HepG2 (cell line): ENCODE measurements around the gene RNF123. TPM values are rescaled to one million over a fixed set of nuclear protein-coding genes. Genes with fewer than 3 reads are reported as not detected.

Experiments
- ATAC-seq: fragments of 200-7000 bp; cut with Tn5 transposase; 3 replicates; pipeline ENCODE4 v1.9.1; 2020; ENCODE audit warnings: mild to moderate bottlenecking, moderate library complexity
- BruUV-seq: library from RNA; stranded (reverse); fragments of 400-500 nt; replicated peaks from 2 replicates; lab custom pipeline; 2021; lab: Mats Ljungman, UMichigan
- CTCF ChIA-PET: fragments of 300-600 bp; formaldehyde crosslinking; extraction: SDS; loops from one replicate; lab custom pipeline; 2021; ENCODE audit warnings: low total read pairs, inconsistent platforms, low intra/inter-chr PET ratio; lab: Yijun Ruan, JAX
- POLR2A ChIA-PET: fragments of 350-600 bp; sonication (Branson Sonifier 250); formaldehyde crosslinking; loops from one replicate; lab custom pipeline; 2020; ENCODE audit warnings: antibody characterized with exemption, inconsistent platforms; lab: Yijun Ruan, JAX
- DNase-seq: peaks from one replicate; pipeline ENCODE4 v3.0.0-alpha.2; 2015; ENCODE audit warnings: low spot score
- FAIRE-seq: peaks from 3 replicates; lab custom pipeline; 2011; peaks lifted over from hg19 to GRCh38; lab: Jason Lieb, UNC
- H2AFZ ChIP-seq: one replicate; pipeline ENCODE4 v1.6.1; 2011; ENCODE audit warnings: low read length, inconsistent platforms
- H3K27ac ChIP-seq: fragments of 300-600 bp; 3 replicates; pipeline ENCODE4 v1.8.0; 2011; ENCODE audit warnings: mixed run types, mild to moderate bottlenecking, mixed read lengths, low read length, inconsistent platforms; ENCODE audit not compliant: insufficient read depth; ENCODE audit errors: extremely low read length
- H3K27me3 ChIP-seq, 2 experiments: fragments of 200-600 bp in 1 of 2; 2 replicates in 1 of 2; 3 replicates in 1 of 2; pipeline versions ENCODE4 v1.6.0 to v1.8.0; 2011; ENCODE audit warnings: low read length in 2 of 2, mild to moderate bottlenecking in 2 of 2, moderate library complexity in 2 of 2, inconsistent platforms in 1 of 2; ENCODE audit not compliant: insufficient read depth in 2 of 2, control insufficient read depth in 1 of 2
- H3K36me3 ChIP-seq, 2 experiments: fragments of 200-600 bp in 1 of 2; replicated peaks in 1 of 2; 2 replicates in 1 of 2; 3 replicates in 1 of 2; pipeline versions ENCODE4 v1.5.1 to v1.8.0; 2011; ENCODE audit warnings: low read length in 2 of 2, inconsistent platforms in 1 of 2; ENCODE audit not compliant: insufficient read depth in 2 of 2, control insufficient read depth in 1 of 2
- H3K4me1 ChIP-seq: 2 replicates; pipeline ENCODE4 v1.5.1; 2012; ENCODE audit warnings: low read length, inconsistent platforms; ENCODE audit not compliant: insufficient read depth
- H3K4me2 ChIP-seq: 2 replicates; pipeline ENCODE4 v1.6.0; 2011; ENCODE audit warnings: low read depth, low read length, inconsistent platforms
- H3K4me3 ChIP-seq, 3 experiments: fragments of 200-600 bp in 1 of 3; sonication (generic), shearing (Covaris generic) in 1 of 3; replicated peaks in 1 of 3; 2 replicates each; pipeline ENCODE4 v1.5.1; 2011 to 2016; ENCODE audit warnings: low read length in 3 of 3, inconsistent platforms in 2 of 3, low read depth in 2 of 3, mild to moderate bottlenecking in 2 of 3, control low read depth in 1 of 3, mixed read lengths in 1 of 3; ENCODE audit not compliant: insufficient read depth in 1 of 3
- H3K79me2 ChIP-seq: one replicate; pipeline ENCODE4 v1.6.1; 2011; ENCODE audit warnings: low read length, inconsistent platforms; ENCODE audit not compliant: insufficient read depth
- H3K9ac ChIP-seq: 2 replicates; pipeline ENCODE4 v1.6.0; 2011; ENCODE audit warnings: mild to moderate bottlenecking, low read depth, low read length, inconsistent platforms; ENCODE audit not compliant: insufficient read depth
- H3K9me3 ChIP-seq: 2 replicates; pipeline ENCODE4 v1.5.1; 2012; ENCODE audit warnings: mild to moderate bottlenecking, low read length
- H4K20me1 ChIP-seq: 2 replicates; pipeline ENCODE4 v1.6.0; 2011; ENCODE audit warnings: inconsistent platforms, mild to moderate bottlenecking, low read length, moderate library complexity; ENCODE audit not compliant: insufficient read depth
- AGO2 ChIP-seq: fragments of 200-400 bp; formaldehyde crosslinking; optimal IDR thresholded peaks from 2 replicates; pipeline ENCODE3; 2017; ENCODE audit warnings: mild to moderate bottlenecking, low read depth, low read length, moderate library complexity
- ATAD3A ChIP-seq: sonication (generic); formaldehyde crosslinking; IDR thresholded peaks from 2 replicates; pipeline ENCODE4 v1.4.0; 2020; ENCODE audit warnings: missing genetic modification reagents
- CTCF ChIP-seq: sonication (generic); formaldehyde crosslinking; IDR thresholded peaks from 2 replicates; pipeline ENCODE4 v1.5.0; 2020; ENCODE audit warnings: mild to moderate bottlenecking, missing genetic modification reagents, moderate library complexity
- SRSF4 ChIP-seq: fragments of 200-400 bp; formaldehyde crosslinking; IDR thresholded peaks from one replicate; pipeline ENCODE4 v1.6.1; 2018; ENCODE audit warnings: mild to moderate bottlenecking, low read depth, low read length, moderate library complexity; ENCODE audit not compliant: poor library complexity, severe bottlenecking
- ZBTB43 ChIP-seq: sonication (generic); formaldehyde crosslinking; conservative IDR thresholded peaks from 2 replicates; pipeline ENCODE4 v1.4.0; 2020; ENCODE audit warnings: missing genetic modification reagents
- ZNF224 ChIP-seq: sonication (generic); formaldehyde crosslinking; IDR thresholded peaks from 2 replicates; pipeline ENCODE4 v1.5.0; 2020; ENCODE audit warnings: mild to moderate bottlenecking, missing genetic modification reagents
- ZNF639 ChIP-seq: conservative IDR thresholded peaks from 2 replicates; pipeline ENCODE4 v1.6.1; 2018; ENCODE audit warnings: missing genetic modification reagents
- ZNF841 ChIP-seq: sonication (generic); formaldehyde crosslinking; IDR thresholded peaks from 2 replicates; pipeline ENCODE4 v1.8.1; 2023; ENCODE audit warnings: missing genetic modification reagents, borderline replicate concordance
- WGBS: methylation state at CpG from one replicate; pipeline ENCODE4 v1.1.6; 2017; ENCODE audit warnings: low lambda C conversion rate; 5-methylcytosine and 5-hydroxymethylcytosine counted together
- in situ Hi-C: cut with HindIII; loops from 2 replicates; pipeline ENCODE4 v1.10.0; 2017; ENCODE audit warnings: low pct_unique_long_range_greater_than_20kb; ENCODE audit not compliant: extremely low pct_ligation_motif_present
- intact Hi-C: fragments of 100-400 bp; cut with micrococcal nuclease; formaldehyde crosslinking; loops from one replicate; pipeline ENCODE4 v1.10.0; 2022; ENCODE audit not compliant: unreplicated experiment
- polyA plus RNA-seq, 8 experiments: library from polyadenylated mRNA; depleted of rRNA in 3 of 8; stranded (reverse) in 7 of 8; unstranded in 1 of 8; fragments of >200 nt; fragmentation: Illumina TruSeq in 4 of 8; extraction: Trizol in 4 of 8; gene quantifications; 2 replicates each; pipeline versions ENCODE4 v1.2.1 to v1.2.3, GENCODE V29; 2011 to 2016; ENCODE audit warnings: low read depth in 4 of 8, missing spikeins in 1 of 8, mixed read lengths in 1 of 8; ENCODE audit not compliant: insufficient read depth in 1 of 8
- total RNA-seq, 5 experiments: library from RNA; depleted of rRNA; stranded (reverse); fragments of >200 nt; fragmentation: Illumina TruSeq; extraction: Trizol; gene quantifications; 2 replicates each; pipeline ENCODE4 v1.2.3, GENCODE V29; 2016; ENCODE audit warnings: low read depth in 1 of 5

Gene RNF123
- total and polyA plus RNA-seq, 2 of the 13 experiments (the other 11 are each of a cell fraction or from before 2014, with no cell fraction given): 29.9 to 82.2 TPM

- CTCF ChIA-PET: no interaction called here
- Histone ChIP-seq H2AFZ (no peak overlapping the region), H3K27ac (peak overlapping the region; percentile 40), H3K27me3 (no peaks in the 10 kb centered on the region), H3K9me3 (no peaks in the 10 kb centered on the region)
- ATAC-seq: no peak
- DNase-seq: no peak
- intact Hi-C loops: no loop called here
- TF ChIP-seq ZNF224 (CRISPR knock-in tag): no peak
- no peak for TF ChIP-seq ZBTB43
- no peak for TF ChIP-seq ATAD3A (CRISPR knock-in tag)
- TF ChIP-seq SRSF4: no peak
- TF ChIP-seq CTCF: no peak
- no peak for TF ChIP-seq ZNF639 (CRISPR knock-in tag)
- TF ChIP-seq ZNF841 (CRISPR knock-in tag): no peak
- peak; percentile 78 for TF ChIP-seq AGO2
- TF ChIP-seq, all 625 proteins: peak for 1
- in situ Hi-C loops: no loop called here
- peaks cover 23% of the 10 kb centered on the region for H3K4me1 ChIP-seq
- no peak overlapping the region for H3K4me3 ChIP-seq
- H3K36me3 ChIP-seq: peaks cover 0 to 10% of the 10 kb centered on the region in 2 experiments; a peak in 4 of 5 replicates
- no peaks in the 10 kb centered on the region for H3K79me2 ChIP-seq
- POLR2A ChIA-PET: no interaction called here
- WGBS: 99% methylated on average over 15 of the region's 25 CpGs
- no peak for FAIRE-seq
- BruUV-seq: no TSS peak
- H3K4me2 ChIP-seq: 0 out of 2 replicates have a peak overlapping the region, but pooled peaks have one; percentile 6
- H4K20me1 ChIP-seq: no peaks in the 10 kb centered on the region
- H3K9ac ChIP-seq: no peak overlapping the region
These were observed 24.2 kb downstream of the RNF123 start for GRCh38 chr3:49713336-49714105.
